Peyer's patch (tissue), 4 donors: Measurements from ENCODE around the gene PLXNA2. TPM values are rescaled to one million over a fixed set of nuclear protein-coding genes. Genes with fewer than 3 reads are reported as not detected.

ENCODE experiments used
- DNase-seq, 3 donors: peaks; one replicate each; pipeline ENCODE4 v3.0.0-alpha.2; 2017 to 2019
- H3K27ac ChIP-seq, 4 donors: fragments of 200-600 bp; sonication (generic); one replicate each; pipeline ENCODE4 v1.5.1; 2016 to 2019
- H3K27me3 ChIP-seq, 2 donors: fragments of 200-600 bp; sonication (generic); one replicate each; pipeline ENCODE4 v1.5.1; 2019
- H3K36me3 ChIP-seq, 3 donors: fragments of 200-600 bp; sonication (generic); one replicate each; pipeline ENCODE4 v1.5.1; 2016 to 2019
- H3K4me1 ChIP-seq, 4 donors: fragments of 200-600 bp; sonication (generic); one replicate each; pipeline ENCODE4 v1.5.1; 2016 to 2019
- H3K4me3 ChIP-seq, 4 donors: fragments of 200-600 bp; sonication (generic); 1 replicate in 3 of 4; 2 replicates in 1 of 4; pipeline ENCODE4 v1.5.1; 2016 to 2019; ENCODE audit warnings: mild to moderate bottlenecking in 1 of 4
- H3K9me3 ChIP-seq, 4 donors: fragments of 200-600 bp; sonication (generic); one replicate each; pipeline ENCODE4 v1.5.1; 2016 to 2019; ENCODE audit warnings: mild to moderate bottlenecking in 1 of 4
- CTCF ChIP-seq, 6 experiments: fragments of 450-650 bp in 4 of 6; fragments of 200-600 bp in 2 of 6; sonication (generic) in 1 of 6; IDR thresholded peaks; one replicate each; pipeline ENCODE4 v1.5.1; 2017 to 2019; ENCODE audit warnings: antibody characterized with exemption in 6 of 6, mild to moderate bottlenecking in 3 of 6, moderate library complexity in 1 of 6
- POLR2A ChIP-seq, 2 donors: fragments of 450-650 bp; IDR thresholded peaks; one replicate each; pipeline ENCODE4 v1.5.1; 2017; ENCODE audit warnings: antibody characterized with exemption in 2 of 2, mild to moderate bottlenecking in 2 of 2, moderate library complexity in 2 of 2
- total RNA-seq, 4 donors: library from RNA; depleted of rRNA; stranded (reverse); fragments of >200 nt; gene quantifications; one replicate each; pipeline ENCODE4 v1.1.0, GENCODE V29; 2016

The PLXNA2 gene
- total RNA-seq, 4 donors from 2014 or later: 51.5 to 70.2 (median 62.5) TPM

GRCh38 chr1:208007938-208008342 lies 236.2 kb downstream of the PLXNA2 start:
- Histone ChIP-seq H3K4me3 (no peak overlapping the region), H3K4me1 (no peaks in the 10 kb centered on the region), H3K27me3 (no peaks in the 10 kb centered on the region), H3K27ac (no peak overlapping the region), H3K9me3 (no peaks in the 10 kb centered on the region), H3K36me3 (no peaks in the 10 kb centered on the region)
- no peak for TF ChIP-seq POLR2A (IDR thresholded peaks at IDR 0.05)
- TF ChIP-seq CTCF (IDR thresholded peaks at IDR 0.05): no peak
- DNase-seq: no peak

GRCh38 chr1:208007319-208007937 lies 236.8 kb downstream of the PLXNA2 start:
- H3K27ac ChIP-seq: no peak overlapping the region
- no peak overlapping the region for H3K4me3 ChIP-seq
- no peaks in the 10 kb centered on the region for H3K9me3 ChIP-seq
- no peak for TF ChIP-seq POLR2A (IDR thresholded peaks at IDR 0.05)
- no peak for TF ChIP-seq CTCF (IDR thresholded peaks at IDR 0.05)
- no peaks in the 10 kb centered on the region for H3K36me3 ChIP-seq
- no peak for DNase-seq
- H3K27me3 ChIP-seq: no peaks in the 10 kb centered on the region
- H3K4me1 ChIP-seq: no peaks in the 10 kb centered on the region

- Histone ChIP-seq H3K36me3 (no peaks in the 10 kb centered on the region), H3K4me1 (no peaks in the 10 kb centered on the region), H3K27ac (no peak overlapping the region), H3K27me3 (no peaks in the 10 kb centered on the region), H3K4me3 (no peak overlapping the region), H3K9me3 (no peaks in the 10 kb centered on the region)
- DNase-seq: no peak
- no peak for TF ChIP-seq CTCF (IDR thresholded peaks at IDR 0.05)
- no peak for TF ChIP-seq POLR2A (IDR thresholded peaks at IDR 0.05)
These were observed 237.8 kb downstream of the PLXNA2 start for GRCh38 chr1:208006258-208006920.

GRCh38 chr1:208004851-208005250 lies 239.3 kb downstream of the PLXNA2 start:
- Histone ChIP-seq H3K36me3 (no peaks in the 10 kb centered on the region), H3K27ac (no peak overlapping the region), H3K4me1 (no peaks in the 10 kb centered on the region), H3K4me3 (no peak overlapping the region), H3K27me3 (no peaks in the 10 kb centered on the region), H3K9me3 (no peaks in the 10 kb centered on the region)
- DNase-seq: no peak
- TF ChIP-seq CTCF (IDR thresholded peaks at IDR 0.05) (no peak), POLR2A (IDR thresholded peaks at IDR 0.05) (no peak)

- H3K27me3 ChIP-seq: no peaks in the 10 kb centered on the region
- TF ChIP-seq CTCF (IDR thresholded peaks at IDR 0.05): no peak
- TF ChIP-seq POLR2A (IDR thresholded peaks at IDR 0.05): no peak
- no peak for DNase-seq
These were observed 240.9 kb downstream of the PLXNA2 start for GRCh38 chr1:208003241-208003640.

More at GRCh38 chr1:208003241-208003640, 240.9 kb downstream of the PLXNA2 start:
- Histone ChIP-seq H3K4me1 (no peaks in the 10 kb centered on the region), H3K27ac (no peak overlapping the region), H3K36me3 (no peaks in the 10 kb centered on the region), H3K9me3 (no peaks in the 10 kb centered on the region), H3K4me3 (no peak overlapping the region)
